Inflammatory macrophage (primary cell): ENCODE measurements around the gene PTH1R.
A peak's percentile ranks its signal among the peaks of the same experiment; 100 is the strongest.

ENCODE experiments used
- DNase-seq, 2 donors: peaks; one replicate each; pipeline ENCODE4 v3.0.0-alpha.2; 2020 to 2022

The PTH1R gene

DNA sequence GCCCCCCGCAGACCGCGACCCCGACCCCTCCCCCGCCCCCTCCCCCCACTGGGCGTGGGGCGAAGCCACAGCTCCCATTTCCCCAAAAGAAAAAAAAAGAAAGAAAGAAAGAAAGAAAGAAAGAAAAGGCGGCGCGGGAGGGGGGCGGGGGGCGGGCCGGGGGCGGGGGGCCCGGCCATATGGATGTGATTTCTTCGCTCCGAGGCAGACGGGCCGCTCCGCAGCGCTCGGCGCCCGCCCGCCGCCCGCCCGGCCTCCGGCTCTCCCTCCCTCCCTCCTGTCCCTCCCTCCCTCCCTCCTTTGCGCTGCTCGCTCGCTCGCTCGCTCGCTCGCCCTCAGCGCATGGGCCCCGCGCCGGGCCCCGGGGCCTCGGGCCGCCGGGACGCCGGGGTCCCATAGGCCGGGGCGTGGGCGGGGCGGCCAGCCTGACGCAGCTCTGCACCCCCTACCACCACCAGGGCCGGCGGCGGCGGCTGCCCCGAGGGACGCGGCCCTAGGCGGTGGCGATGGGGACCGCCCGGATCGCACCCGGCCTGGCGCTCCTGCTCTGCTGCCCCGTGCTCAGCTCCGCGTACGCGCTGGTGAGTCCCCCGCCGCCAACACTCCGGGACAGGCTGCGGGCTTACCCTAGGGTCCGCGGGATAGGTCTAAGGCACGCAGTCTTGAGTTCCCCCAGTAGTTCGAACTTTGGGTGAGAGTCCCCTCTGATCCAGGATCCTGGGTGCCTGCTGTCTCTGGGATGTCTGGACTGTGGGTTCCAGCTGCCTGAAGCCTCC is 5.7 kb downstream of the PTH1R start:
- no peak for DNase-seq

GRCh38 chr3:46883830-46884185 is 6.3 kb downstream of the PTH1R start:
- no peak for DNase-seq

GRCh38 chr3:46884427-46884826 is 6.9 kb downstream of the PTH1R start:
- DNase-seq: no peak

DNA sequence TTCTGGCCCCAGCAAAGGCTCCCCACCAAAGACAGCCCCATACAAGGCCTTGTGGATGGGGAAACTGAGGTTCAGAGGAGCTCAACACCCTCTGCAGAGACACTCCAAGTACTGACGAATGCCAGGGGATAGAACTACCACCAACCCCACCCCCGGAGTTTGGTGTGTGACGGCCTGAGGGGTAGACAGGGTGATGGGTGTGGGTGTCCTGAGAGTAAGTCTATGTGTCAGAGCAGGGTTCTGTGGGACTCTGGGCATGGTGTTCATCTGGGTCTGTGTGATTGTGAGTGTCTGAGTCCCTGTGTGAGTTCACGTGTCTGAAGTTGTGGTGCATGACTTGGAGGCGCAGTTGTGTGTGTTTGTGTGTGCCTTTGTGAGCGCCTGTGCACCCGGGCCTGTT is 7.4 kb downstream of the PTH1R start:
- DNase-seq: no peak

DNA sequence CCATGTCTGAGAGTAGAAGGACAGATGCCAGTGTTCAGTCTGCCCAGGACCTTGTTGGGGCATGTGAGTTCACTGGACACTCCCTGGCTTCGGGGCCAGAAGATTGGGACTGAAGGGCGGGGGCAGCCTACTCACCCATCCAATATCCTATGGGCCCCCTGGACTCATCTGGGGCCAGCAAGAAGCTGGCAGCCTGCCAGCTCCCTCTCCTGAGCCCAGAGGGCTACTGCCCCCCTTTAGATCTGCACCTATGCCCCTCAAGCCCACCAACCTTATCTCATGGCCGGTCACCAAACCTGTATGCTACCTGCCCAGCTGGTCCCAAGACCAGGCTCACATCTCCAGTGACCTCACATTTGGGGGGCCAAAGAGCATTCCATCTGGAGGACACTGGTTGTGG is 8.1 kb downstream of the PTH1R start:
- no peak for DNase-seq

GRCh38 chr3:46887980-46888494 is 10.5 kb downstream of the PTH1R start:
- DNase-seq: no peak

GRCh38 chr3:46888705-46889104 is 11.2 kb downstream of the PTH1R start:
- no peak for DNase-seq

- no peak for DNase-seq
Measured at GRCh38 chr3:46889381-46890110, 12.0 kb downstream of the PTH1R start.

DNA sequence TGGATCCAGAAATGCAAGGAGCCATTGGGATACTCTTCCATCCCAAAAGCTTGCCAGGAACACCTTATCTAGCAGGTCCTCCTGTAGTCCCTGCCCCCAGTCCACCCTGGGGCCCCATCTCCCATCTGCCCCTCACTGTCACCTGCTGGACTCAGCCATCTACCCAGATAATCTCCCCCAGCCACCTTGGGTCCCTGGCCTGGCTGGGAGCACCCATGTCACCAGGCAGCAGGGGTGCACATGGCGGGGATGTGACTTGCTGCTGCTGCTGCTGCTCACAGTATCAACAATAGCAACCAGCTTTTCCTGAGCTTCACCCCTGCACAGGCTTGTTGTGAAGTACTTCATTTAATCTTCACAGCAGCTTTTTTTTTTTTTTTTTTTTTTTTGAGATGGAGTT is 12.6 kb downstream of the PTH1R start:
- DNase-seq: no peak

GRCh38 chr3:46891132-46891531 is 13.6 kb downstream of the PTH1R start:
- DNase-seq: no peak

DNA sequence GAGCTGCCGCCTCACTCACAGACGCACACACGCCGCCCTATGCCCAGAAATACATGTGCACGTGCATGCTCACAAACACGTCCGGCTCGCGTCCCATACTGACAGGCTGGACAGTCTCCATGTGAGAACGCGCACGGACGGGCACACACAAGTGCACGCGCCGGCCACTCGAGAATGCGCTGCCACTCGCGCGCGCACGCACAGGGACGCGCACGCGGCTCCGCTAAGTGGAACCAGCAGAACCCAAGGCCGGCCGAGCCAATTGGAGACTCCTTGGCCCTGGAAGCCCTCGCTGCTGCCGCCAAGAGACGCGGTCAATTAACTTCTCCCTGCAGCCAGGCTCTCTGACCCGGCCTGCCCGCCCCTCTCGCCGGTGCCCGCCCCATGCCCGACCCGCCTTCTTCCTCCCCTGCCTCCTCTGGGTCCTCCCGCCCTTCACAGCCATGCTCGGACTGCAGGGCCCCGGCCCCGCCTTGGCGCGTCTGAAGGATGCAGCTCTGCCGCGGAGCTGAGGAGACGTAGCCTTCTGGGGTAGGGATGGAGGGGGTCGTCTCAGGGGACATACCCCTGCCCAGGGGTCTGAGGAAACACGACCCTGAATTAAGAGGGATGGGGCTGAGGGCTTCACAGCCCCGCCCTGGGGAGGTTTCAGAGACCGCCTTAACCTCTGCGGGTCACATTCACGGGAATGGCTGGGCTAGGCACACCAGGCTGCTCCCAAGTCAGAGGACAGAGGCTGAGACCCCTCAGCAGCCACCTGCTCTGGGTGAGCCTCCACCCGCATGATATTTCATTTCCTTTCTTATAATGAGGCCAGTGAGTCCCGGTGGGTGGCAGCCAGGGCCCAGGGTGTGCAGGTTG is 15.0 kb downstream of the PTH1R start:
- DNase-seq: peak; percentile 72 to 75

DNA sequence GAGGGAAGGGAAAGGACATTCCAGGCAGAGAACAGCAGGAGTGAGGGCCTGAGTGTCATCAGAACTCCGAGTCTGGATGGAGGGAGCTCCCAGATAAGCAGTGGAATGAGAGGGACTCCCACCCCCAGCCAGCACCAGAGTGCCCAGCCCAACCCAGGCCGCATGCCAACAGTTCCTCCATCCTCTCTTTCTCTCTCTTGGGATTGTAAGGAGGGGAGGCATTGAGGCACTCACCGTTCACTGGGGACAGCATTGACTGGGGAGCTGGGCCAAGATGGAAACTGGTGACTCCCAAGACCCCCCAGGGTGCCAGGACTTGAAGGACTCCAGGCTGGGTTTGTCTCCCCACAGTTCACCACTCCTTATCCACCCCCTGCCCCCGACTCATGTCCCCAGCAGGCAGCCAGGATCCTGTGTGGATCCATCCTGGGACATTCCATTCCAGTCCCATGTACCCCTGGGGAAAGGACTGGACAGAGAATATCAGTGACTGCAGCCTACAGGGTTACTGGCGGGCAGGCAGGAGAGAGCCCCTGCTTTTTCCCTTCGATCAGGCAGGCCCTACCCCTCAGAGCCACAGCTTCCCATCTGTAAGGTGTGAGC is 15.7 kb downstream of the PTH1R start:
- DNase-seq: no peak

DNA sequence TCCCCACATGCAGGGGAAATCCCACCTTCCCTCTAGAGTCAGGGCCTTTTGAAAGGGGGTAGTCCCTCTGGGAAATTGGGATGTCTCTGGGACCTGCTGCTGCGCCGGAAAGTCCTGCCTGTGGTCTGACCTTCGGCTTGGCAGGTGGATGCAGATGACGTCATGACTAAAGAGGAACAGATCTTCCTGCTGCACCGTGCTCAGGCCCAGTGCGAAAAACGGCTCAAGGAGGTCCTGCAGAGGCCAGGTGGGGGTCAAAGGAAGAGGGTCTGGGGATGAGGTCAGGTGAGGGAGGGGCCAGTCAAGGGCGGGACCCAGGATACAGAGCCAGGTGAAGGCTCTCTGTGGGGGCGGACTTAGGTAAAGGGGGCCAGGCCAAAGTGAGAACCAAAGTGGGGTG is 16.2 kb downstream of the PTH1R start:
- no peak for DNase-seq

DNA sequence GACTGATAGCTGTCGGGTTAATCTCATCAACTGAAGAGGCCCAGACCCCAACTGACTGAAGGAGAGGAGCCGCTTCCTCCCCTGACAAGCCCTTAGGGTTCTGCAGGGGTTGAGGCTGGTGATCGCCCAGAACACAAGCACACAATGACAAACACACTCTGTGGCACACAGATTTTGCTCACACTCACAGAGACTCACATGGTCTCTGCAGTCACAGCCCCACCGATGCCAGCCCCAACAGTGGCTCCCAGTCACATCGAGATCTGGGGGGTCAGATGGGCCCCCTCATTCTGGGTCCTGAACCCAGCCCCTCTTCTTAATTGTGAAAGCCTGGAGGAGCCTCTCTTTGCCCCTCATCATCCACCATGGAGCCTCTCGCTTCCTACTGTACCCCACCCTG is 16.7 kb downstream of the PTH1R start:
- no peak for DNase-seq

GRCh38 chr3:46895204-46895660 is 17.7 kb downstream of the PTH1R start:
- peak; percentile 31 to 51 for DNase-seq

DNA sequence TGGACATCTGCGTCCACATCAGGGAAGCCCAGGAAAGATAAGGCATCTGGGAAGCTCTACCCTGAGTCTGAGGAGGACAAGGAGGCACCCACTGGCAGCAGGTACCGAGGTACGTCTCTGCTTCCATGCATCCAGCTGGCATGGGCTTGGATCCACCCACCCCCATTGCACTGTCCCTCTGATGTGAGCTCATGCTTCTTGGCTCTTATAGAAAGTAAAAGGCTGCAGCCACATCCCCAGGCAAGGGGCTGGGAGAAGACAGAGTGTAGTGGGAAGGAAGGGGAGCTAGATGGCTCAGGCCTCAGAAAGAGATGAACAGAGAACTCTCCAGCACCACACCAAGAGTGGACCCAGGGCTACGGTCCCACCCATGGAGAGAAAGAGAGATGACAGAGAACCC is 18.2 kb downstream of the PTH1R start:
- no peak for DNase-seq

GRCh38 chr3:46896386-46896785 is 18.9 kb downstream of the PTH1R start:
- no peak for DNase-seq

- no peak for DNase-seq
Measured at GRCh38 chr3:46897031-46897430, 19.5 kb downstream of the PTH1R start.

- DNase-seq: no peak
Measured at GRCh38 chr3:46897829-46898320, 20.4 kb downstream of the PTH1R start.

DNA sequence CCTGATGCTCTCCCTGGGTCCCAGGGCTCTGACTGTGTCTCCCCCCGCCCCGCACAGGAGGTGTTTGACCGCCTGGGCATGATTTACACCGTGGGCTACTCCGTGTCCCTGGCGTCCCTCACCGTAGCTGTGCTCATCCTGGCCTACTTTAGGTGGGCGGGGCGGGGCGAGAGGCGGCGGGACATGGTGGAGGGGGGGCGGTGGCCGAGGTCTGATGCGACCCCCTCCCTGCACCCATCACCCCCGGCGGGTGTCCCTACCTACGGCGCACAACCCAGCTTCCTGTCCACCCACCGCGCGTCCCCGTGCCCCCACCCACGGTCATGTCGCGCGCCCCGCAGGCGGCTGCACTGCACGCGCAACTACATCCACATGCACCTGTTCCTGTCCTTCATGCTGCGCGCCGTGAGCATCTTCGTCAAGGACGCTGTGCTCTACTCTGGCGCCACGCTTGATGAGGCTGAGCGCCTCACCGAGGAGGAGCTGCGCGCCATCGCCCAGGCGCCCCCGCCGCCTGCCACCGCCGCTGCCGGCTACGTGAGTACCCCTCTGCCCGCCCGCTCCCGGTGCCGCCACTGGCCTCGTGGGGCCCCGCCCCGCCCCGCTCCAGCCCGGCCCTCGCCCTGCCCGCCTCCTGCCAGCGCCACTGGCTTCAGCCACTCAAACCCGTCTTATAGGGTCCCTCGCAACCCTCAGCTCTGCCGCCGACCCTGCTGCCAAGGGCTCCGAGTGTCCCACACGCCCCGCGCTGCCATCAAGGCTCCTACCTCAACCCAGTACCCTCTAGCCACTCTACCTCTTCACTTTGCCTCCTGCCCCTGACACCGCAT is 21.0 kb downstream of the PTH1R start:
- no peak for DNase-seq
